Cardiac fibroblast (primary cell): ENCODE results near the gene ASMT.

Experiments used
- DNase-seq, 2 donors: peaks; one replicate each; pipeline versions ENCODE4 v3.0.0 to v3.0.0-alpha.2; 2010; ENCODE audit warnings: low read depth in 2 of 2
- H3K4me3 ChIP-seq, 2 donors: replicated peaks in 1 of 2; 1 replicate in 1 of 2; 2 replicates in 1 of 2; pipeline ENCODE4 v1.5.1; 2011; ENCODE audit warnings: low read depth in 2 of 2, low read length in 2 of 2, mild to moderate bottlenecking in 2 of 2, moderate library complexity in 1 of 2
- TF ChIP-seq, protein P1 (sequence below): IDR thresholded peaks from one replicate; pipeline ENCODE4 v1.5.1; 2011; ENCODE audit warnings: low read depth, mild to moderate bottlenecking, low read length, inconsistent platforms

The ASMT gene

DNA sequence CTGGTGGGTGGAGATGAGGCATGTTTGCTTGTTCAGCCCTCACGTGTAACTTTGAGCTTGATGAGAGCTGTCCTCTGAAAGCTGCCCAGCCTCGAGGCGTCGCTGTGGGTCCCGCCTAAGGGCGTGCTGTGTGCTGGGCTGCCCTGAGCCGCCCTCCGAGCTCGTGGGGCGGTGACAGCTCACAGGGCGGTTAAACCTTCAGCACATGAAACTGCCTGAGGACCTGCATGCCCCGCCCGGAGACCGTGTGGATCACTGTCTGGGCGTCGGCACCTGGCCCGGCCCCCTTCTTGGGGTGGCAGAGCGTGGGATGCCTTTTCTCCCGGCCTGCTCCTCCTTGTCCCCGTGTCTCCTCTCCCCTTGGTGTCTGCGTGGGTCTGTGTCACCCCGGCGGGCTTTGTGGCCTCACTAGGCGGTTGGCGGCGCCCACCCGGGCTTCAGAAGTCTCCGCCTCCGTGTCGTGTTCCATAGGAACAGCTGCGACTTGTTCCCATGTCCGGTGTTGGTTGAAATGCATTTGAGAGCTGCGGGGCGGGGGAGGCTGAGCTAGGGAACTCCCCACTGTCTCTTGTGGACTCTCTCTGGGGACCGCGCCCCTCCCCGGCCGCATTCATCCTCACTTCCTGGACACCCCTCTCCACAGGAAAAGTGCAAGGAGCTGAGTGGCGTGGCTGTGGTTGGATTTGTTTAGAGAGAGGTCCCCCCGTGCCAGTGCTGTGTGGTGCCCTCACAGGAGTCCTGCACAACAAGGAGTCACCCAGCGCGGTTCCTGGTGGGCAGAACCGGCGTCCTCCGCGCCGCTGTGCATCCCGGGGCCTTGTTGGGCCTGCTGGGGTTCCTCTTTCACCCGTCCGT is 16.6 kb upstream of the ASMT start:
- TF ChIP-seq, protein P1, sequence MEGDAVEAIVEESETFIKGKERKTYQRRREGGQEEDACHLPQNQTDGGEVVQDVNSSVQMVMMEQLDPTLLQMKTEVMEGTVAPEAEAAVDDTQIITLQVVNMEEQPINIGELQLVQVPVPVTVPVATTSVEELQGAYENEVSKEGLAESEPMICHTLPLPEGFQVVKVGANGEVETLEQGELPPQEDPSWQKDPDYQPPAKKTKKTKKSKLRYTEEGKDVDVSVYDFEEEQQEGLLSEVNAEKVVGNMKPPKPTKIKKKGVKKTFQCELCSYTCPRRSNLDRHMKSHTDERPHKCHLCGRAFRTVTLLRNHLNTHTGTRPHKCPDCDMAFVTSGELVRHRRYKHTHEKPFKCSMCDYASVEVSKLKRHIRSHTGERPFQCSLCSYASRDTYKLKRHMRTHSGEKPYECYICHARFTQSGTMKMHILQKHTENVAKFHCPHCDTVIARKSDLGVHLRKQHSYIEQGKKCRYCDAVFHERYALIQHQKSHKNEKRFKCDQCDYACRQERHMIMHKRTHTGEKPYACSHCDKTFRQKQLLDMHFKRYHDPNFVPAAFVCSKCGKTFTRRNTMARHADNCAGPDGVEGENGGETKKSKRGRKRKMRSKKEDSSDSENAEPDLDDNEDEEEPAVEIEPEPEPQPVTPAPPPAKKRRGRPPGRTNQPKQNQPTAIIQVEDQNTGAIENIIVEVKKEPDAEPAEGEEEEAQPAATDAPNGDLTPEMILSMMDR, result no peak
- H3K4me3 ChIP-seq, result no peak overlapping the region
- no peak for DNase-seq

DNA sequence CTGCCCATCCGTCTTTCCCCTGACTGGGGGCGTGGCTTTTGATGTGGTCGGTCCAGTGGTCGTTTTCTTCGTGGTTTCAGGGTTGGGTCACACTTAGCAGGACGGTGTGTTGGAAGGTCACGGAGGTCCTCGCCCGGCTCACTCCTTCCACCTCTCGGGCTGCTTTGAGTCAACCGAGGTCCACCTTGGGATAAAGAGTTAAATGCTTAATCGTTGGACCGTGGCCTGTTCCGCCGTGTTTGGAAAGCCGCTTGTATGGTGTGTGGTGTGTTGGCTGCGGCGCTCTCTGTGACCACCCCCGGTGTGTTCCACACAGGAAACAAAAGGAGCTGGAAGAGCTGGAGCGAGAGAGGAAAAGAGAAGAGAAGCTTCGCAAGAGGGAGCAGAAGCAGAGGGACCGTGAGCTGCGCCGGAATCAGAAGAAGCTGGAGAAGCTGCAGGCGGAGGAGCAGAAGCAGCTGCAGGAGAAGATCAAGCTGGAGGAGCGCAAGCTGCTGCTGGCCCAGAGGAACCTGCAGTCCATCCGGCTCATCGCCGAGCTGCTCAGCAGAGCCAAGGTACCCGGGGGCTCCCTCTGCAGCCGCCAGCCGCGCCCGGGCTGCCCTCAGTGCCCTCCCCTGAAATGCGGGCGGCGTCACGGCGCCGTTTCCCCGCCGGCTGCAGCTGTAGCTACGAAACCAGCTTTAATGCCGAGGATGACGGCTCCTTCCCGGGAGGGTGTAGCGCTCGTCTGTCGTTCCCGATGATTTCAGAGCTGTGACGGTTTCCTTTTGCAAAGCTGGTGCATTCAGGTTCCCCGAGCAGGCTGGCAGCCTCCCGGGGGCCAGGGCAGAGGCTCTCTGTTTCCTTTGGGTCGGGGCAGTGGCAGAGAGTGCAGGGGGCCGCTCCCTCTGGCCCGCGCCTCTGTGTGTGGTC is 15.7 kb upstream of the ASMT start:
- no peak for DNase-seq
- TF ChIP-seq, protein P1, result no peak
- H3K4me3 ChIP-seq, result no peak overlapping the region

DNA sequence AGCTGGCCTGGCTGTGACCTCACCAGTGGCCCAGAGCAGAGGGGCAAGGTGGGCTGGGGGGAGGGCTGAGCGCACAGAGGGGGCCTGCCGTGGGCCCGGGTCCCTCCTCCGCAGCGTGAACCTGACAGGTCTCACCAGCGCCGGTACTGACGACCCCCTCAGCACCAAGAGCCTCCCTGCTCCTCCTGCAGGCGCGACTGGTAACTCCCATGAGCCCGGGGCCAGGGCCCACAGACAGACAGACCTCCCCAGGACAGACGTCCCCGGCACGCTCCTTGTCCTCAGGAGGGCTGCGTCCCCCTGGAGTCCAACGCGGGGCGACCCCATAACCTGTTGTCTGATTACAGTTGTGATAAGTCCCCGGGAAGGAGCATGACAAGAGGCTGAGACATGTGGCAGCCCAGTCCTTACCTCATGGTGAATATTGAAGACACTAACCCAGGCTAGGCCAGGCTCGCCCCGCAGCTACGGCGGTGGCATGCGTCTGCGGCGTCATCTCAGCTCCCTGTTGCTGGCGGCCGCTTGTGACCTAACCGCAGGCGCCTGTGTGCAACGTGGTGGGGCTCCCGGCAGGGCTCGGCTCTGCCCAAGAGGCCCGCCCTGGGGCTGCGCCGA is 15.0 kb upstream of the ASMT start:
- TF ChIP-seq, protein P1, result no peak
- no peak overlapping the region for H3K4me3 ChIP-seq
- no peak for DNase-seq

DNA sequence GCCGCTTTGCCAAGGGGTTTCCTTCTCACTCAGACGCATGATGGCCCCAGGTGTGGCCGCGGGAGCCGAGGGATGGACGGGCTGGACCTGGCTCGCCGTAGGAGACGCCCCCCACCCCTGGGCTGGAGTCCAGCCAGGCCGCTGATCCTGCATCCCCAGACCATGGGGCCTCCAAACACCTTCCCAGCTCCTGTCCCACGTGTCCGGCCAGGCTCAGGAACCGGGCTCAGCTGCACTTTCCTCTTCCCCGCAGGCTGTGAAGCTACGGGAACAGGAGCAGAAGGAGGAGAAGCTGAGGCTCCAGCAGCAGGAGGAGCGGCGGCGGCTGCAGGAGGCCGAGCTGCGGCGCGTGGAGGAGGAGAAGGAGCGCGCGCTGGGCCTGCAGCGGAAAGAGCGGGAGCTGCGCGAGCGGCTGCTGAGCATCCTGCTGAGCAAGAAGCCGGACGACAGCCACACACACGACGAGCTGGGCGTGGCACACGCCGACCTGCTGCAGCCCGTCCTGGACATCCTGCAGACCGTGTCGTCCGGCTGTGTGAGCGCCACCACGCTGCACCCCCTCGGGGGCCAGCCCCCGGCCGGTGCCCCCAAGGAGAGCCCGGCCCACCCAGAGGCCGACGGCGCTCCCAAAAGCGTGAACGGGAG is 14.3 kb upstream of the ASMT start:
- no peak for DNase-seq
- TF ChIP-seq, protein P1, result no peak
- H3K4me3 ChIP-seq, result no peak overlapping the region

DNA sequence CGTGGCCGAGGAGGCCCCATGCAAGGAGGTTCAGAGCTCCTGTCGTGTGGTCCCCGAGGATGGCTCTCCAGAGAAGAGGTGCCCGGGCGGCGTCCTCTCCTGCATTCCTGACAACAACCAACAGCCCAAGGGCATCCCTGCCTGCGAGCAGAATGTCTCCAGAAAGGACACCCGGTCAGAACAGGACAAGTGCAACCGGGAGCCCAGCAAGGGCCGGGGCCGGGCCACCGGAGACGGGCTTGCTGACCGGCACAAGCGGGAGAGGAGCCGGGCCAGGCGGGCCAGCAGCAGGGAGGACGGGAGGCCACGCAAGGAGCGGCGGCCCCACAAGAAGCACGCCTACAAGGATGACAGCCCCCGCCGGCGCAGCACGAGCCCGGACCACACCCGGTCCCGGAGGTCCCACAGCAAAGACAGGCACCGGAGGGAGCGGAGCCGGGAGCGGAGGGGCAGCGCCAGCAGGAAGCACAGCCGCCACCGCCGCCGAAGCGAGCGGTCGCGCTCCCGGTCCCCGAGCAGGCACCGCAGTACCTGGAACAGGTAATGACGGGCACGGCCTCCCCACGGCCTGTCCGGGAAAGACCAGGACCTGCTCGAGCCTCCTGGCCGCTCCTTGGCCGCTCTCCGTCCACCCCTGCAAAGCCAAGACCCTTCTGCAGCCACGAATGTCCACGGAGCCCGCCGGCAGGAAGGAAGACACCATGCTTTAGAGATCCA is 13.7 kb upstream of the ASMT start:
- no peak for DNase-seq
- TF ChIP-seq, protein P1, result no peak
- H3K4me3 ChIP-seq, result no peak overlapping the region

DNA sequence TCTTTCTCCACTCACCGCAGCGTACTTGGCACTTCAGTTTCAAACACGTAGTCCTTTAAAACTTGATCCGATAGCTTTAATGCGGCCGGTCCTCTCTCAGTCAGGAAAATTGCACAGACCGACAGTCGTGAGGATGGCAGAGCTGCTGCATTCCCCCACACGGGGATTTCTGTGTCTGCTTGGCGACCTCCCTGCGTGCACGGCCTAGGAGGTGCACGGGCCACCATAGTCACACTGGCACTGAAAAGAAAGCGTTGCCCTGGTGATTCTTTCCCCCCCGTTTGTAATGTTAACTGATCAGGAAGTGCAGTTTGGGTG is 13.1 kb upstream of the ASMT start:
- no peak overlapping the region for H3K4me3 ChIP-seq
- TF ChIP-seq, protein P1, result no peak

More for the DNA sequence above, 13.1 kb upstream of the ASMT start:
- no peak for DNase-seq
